Mesothelial cell of epicardium (in vitro differentiated cells): ENCODE data around the gene SRRM2. TPM values are rescaled to one million over a fixed set of nuclear protein-coding genes. Genes with fewer than 3 reads are reported as not detected.

Experiments
- DNase-seq, 2 experiments: peaks; one replicate each; pipeline ENCODE4 v3.0.0; 2021; ENCODE audit warnings: low spot score in 2 of 2; ENCODE audit not compliant: unreplicated experiment in 2 of 2
- H3K27ac Mint-ChIP-seq: 2 replicates; pipeline ENCODE4 v1.8.0; 2021; ENCODE audit warnings: mixed read lengths
- H3K27me3 Mint-ChIP-seq: 2 replicates; pipeline ENCODE4 v1.8.0; 2021; ENCODE audit warnings: low read depth, mixed read lengths
- H3K36me3 Mint-ChIP-seq: 2 replicates; pipeline ENCODE4 v1.8.0; 2021; ENCODE audit warnings: mixed read lengths
- H3K4me1 Mint-ChIP-seq: 2 replicates; pipeline ENCODE4 v1.8.0; 2021; ENCODE audit warnings: mixed read lengths
- H3K4me3 Mint-ChIP-seq: 2 replicates; pipeline ENCODE4 v1.8.0; 2021; ENCODE audit warnings: mild to moderate bottlenecking, moderate library complexity, mixed read lengths
- H3K9me3 Mint-ChIP-seq: 2 replicates; pipeline ENCODE4 v1.8.0; 2021; ENCODE audit warnings: mixed read lengths
- CTCF ChIP-seq: fragments of 200-600 bp; sonication (generic); IDR thresholded peaks from one replicate; pipeline ENCODE4 v1.5.0; 2021; ENCODE audit warnings: antibody characterized with exemption; ENCODE audit not compliant: unreplicated experiment
- total RNA-seq: library from RNA; stranded (reverse); gene quantifications from 3 replicates; pipeline ENCODE4 v1.2.1, GENCODE V29; 2021

The SRRM2 gene
- total RNA-seq, 1 donor from 2014 or later = 854 TPM

GRCh38 chr16:2784358-2785100 lies 32.1 kb downstream of the SRRM2 start:
- Mint-ChIP-seq H3K27me3 (peaks cover 7% of the 10 kb centered on the region), H3K36me3 (no peaks in the 10 kb centered on the region), H3K9me3 (no peaks in the 10 kb centered on the region), H3K4me3 (no peak overlapping the region), H3K4me1 (no peaks in the 10 kb centered on the region), H3K27ac (no peak overlapping the region)
- no peak for DNase-seq
- TF ChIP-seq CTCF = no peak

- H3K4me3 Mint-ChIP-seq = no peak overlapping the region
- no peaks in the 10 kb centered on the region for H3K4me1 Mint-ChIP-seq
- H3K9me3 Mint-ChIP-seq = no peaks in the 10 kb centered on the region
- TF ChIP-seq CTCF = no peak
- peaks cover 13% of the 10 kb centered on the region for H3K27me3 Mint-ChIP-seq
- no peak overlapping the region for H3K27ac Mint-ChIP-seq
- H3K36me3 Mint-ChIP-seq = no peaks in the 10 kb centered on the region
- DNase-seq = no peak
Observed at GRCh38 chr16:2785101-2785991, 32.9 kb downstream of the SRRM2 start.

GRCh38 chr16:2786061-2786825 lies 33.8 kb downstream of the SRRM2 start:
- no peak for TF ChIP-seq CTCF
- H3K9me3 Mint-ChIP-seq = no peaks in the 10 kb centered on the region
- H3K4me1 Mint-ChIP-seq = no peaks in the 10 kb centered on the region
- no peak overlapping the region for H3K4me3 Mint-ChIP-seq
- peaks cover 21% of the 10 kb centered on the region for H3K27me3 Mint-ChIP-seq
- no peaks in the 10 kb centered on the region for H3K36me3 Mint-ChIP-seq
- no peak for DNase-seq
- no peak overlapping the region for H3K27ac Mint-ChIP-seq

GRCh38 chr16:2786826-2787151 lies 34.4 kb downstream of the SRRM2 start:
- TF ChIP-seq CTCF = no peak
- Mint-ChIP-seq H3K27ac (no peak overlapping the region), H3K4me3 (no peak overlapping the region), H3K9me3 (no peaks in the 10 kb centered on the region), H3K4me1 (no peaks in the 10 kb centered on the region), H3K27me3 (peaks cover 26% of the 10 kb centered on the region), H3K36me3 (no peaks in the 10 kb centered on the region)
- DNase-seq = no peak

GRCh38 chr16:2787406-2787805 lies 35.0 kb downstream of the SRRM2 start, which contains the start of gene PRSS33:
TSS of gene PRSS33 (minus strand) at chr16:2787560. CDS start at chr16:2786547, 1,013 bp downstream.
- Mint-ChIP-seq H3K9me3 (no peaks in the 10 kb centered on the region), H3K4me3 (no peak within 1 kb of the TSS), H3K27me3 (peaks cover 32% of the 10 kb centered on the region), H3K27ac (no peak within 1 kb of the TSS), H3K4me1 (no peaks in the 10 kb centered on the region), H3K36me3 (no peaks in the 10 kb centered on the region)
- DNase-seq = no peak
- TF ChIP-seq CTCF = no peak
